GM21390 (cell line): Measurements from ENCODE around the gene BCL2L1.
A peak's percentile ranks its signal among the peaks of the same experiment; 100 is the strongest.
"Not testable (repeated sequence)": the region's sequence is repeated elsewhere in the genome, so short reads cannot be mapped to it uniquely, and the experiment has no call there.

ENCODE experiments used
- ATAC-seq: cut with Tn5 transposase; IDR thresholded peaks from one replicate; pipeline ENCODE4 v1.9.1; 2021; ENCODE audit not compliant: unreplicated experiment

The BCL2L1 gene

GRCh38 chr20:31677553-31678260 lies 45.0 kb downstream of the BCL2L1 start:
- ATAC-seq, result no peak

- ATAC-seq, result no peak
Measured at GRCh38 chr20:31676609-31676989, 46.1 kb downstream of the BCL2L1 start.

- ATAC-seq, result peak; percentile 65
Measured at GRCh38 chr20:31675828-31676608, 46.6 kb downstream of the BCL2L1 start.

- ATAC-seq, result no peak
Measured at GRCh38 chr20:31674895-31675827, 47.5 kb downstream of the BCL2L1 start.

GRCh38 chr20:31673943-31674463 lies 48.7 kb downstream of the BCL2L1 start:
- ATAC-seq, result no peak

GRCh38 chr20:31673435-31673834 lies 49.2 kb downstream of the BCL2L1 start:
- ATAC-seq, result no peak

GRCh38 chr20:31671324-31671723 lies 51.3 kb downstream of the BCL2L1 start:
- no peak for ATAC-seq

- ATAC-seq, result no peak
Measured at GRCh38 chr20:31670371-31671228, 52.1 kb downstream of the BCL2L1 start.

GRCh38 chr20:31669876-31670275 lies 52.8 kb downstream of the BCL2L1 start:
- no peak for ATAC-seq

- not testable (repeated sequence) for ATAC-seq
Measured at GRCh38 chr20:31668944-31669343, 53.7 kb downstream of the BCL2L1 start.

- ATAC-seq, result no peak
Measured at GRCh38 chr20:31667315-31668285, 55.1 kb downstream of the BCL2L1 start.

GRCh38 chr20:31666258-31667042 lies 56.2 kb downstream of the BCL2L1 start:
- ATAC-seq, result no peak

GRCh38 chr20:31665753-31666152 lies 56.9 kb downstream of the BCL2L1 start:
- ATAC-seq, result no peak

GRCh38 chr20:31664696-31665354 lies 57.8 kb downstream of the BCL2L1 start:
- no peak for ATAC-seq

- ATAC-seq, result no peak
Measured at GRCh38 chr20:31663838-31664695, 58.6 kb downstream of the BCL2L1 start.

GRCh38 chr20:31663524-31663837 lies 59.2 kb downstream of the BCL2L1 start:
- ATAC-seq, result no peak

GRCh38 chr20:31662372-31662854 lies 60.3 kb downstream of the BCL2L1 start:
- ATAC-seq, result no peak
